ENCODE results near the gene WEE1. TPM values are rescaled to one million over a fixed set of nuclear protein-coding genes. Genes with fewer than 3 reads are reported as not detected.
"Not testable (repeated sequence)": the region's sequence is repeated elsewhere in the genome, so short reads cannot be mapped to it uniquely, and the experiment has no call there.

WEE1 gene
- total RNA-seq, 2 experiments from 2014 or later, result 76.8 to 83.3 TPM

GRCh38 chr11:9622353-9622752 is 48.9 kb downstream of the WEE1 start:
- H3K27ac Mint-ChIP-seq; ATAC-seq; CTCF ChIA-PET; H3K9me3 Mint-ChIP-seq (ENCODE audit: low read depth); H3K36me3 Mint-ChIP-seq; H3K4me1 Mint-ChIP-seq; H3K4me3 Mint-ChIP-seq; DNase-seq: not testable (repeated sequence)
- H3K27me3 Mint-ChIP-seq, result peaks cover 26% of the 10 kb centered on the region

- H3K36me3 Mint-ChIP-seq; DNase-seq; CTCF ChIA-PET; ATAC-seq; H3K9me3 Mint-ChIP-seq (ENCODE audit: low read depth); H3K4me3 Mint-ChIP-seq; H3K27ac Mint-ChIP-seq; H3K4me1 Mint-ChIP-seq: not testable (repeated sequence)
- peaks cover 27% of the 10 kb centered on the region for H3K27me3 Mint-ChIP-seq
Measured at GRCh38 chr11:9623053-9623452, 49.6 kb downstream of the WEE1 start.

- no peaks in the 10 kb centered on the region for H3K4me1 Mint-ChIP-seq
- no peak overlapping the region for H3K4me3 Mint-ChIP-seq
- H3K27ac Mint-ChIP-seq, result no peak overlapping the region
- CTCF ChIA-PET, result no interaction called here
- no peaks in the 10 kb centered on the region for H3K36me3 Mint-ChIP-seq
- no peak for DNase-seq
- peaks cover 31% of the 10 kb centered on the region for H3K27me3 Mint-ChIP-seq
- H3K9me3 Mint-ChIP-seq (ENCODE audit: low read depth), result no peaks in the 10 kb centered on the region
- ATAC-seq, result no peak
Measured at GRCh38 chr11:9624448-9624847, 51.0 kb downstream of the WEE1 start.

GRCh38 chr11:9625162-9625561 is 51.7 kb downstream of the WEE1 start:
- H3K9me3 Mint-ChIP-seq (ENCODE audit: low read depth), result no peaks in the 10 kb centered on the region
- H3K36me3 Mint-ChIP-seq, result no peaks in the 10 kb centered on the region
- ATAC-seq (no peak), DNase-seq (no peak)
- H3K27me3 Mint-ChIP-seq, result peaks cover 32% of the 10 kb centered on the region
- H3K4me3 Mint-ChIP-seq, result no peak overlapping the region
- CTCF ChIA-PET, result no interaction called here
- H3K4me1 Mint-ChIP-seq, result no peaks in the 10 kb centered on the region
- no peak overlapping the region for H3K27ac Mint-ChIP-seq

GRCh38 chr11:9625728-9626127 is 52.3 kb downstream of the WEE1 start:
- no peaks in the 10 kb centered on the region for H3K36me3 Mint-ChIP-seq
- H3K4me3 Mint-ChIP-seq, result no peak overlapping the region
- H3K9me3 Mint-ChIP-seq (ENCODE audit: low read depth), result no peaks in the 10 kb centered on the region
- CTCF ChIA-PET, result no interaction called here
- H3K4me1 Mint-ChIP-seq, result no peaks in the 10 kb centered on the region
- ATAC-seq (no peak), DNase-seq (no peak)
- H3K27me3 Mint-ChIP-seq, result peaks cover 32% of the 10 kb centered on the region
- H3K27ac Mint-ChIP-seq, result no peak overlapping the region

- Mint-ChIP-seq H3K4me3 (no peak overlapping the region), H3K27me3 (peaks cover 32% of the 10 kb centered on the region), H3K4me1 (no peaks in the 10 kb centered on the region), H3K36me3 (no peaks in the 10 kb centered on the region), H3K9me3 (ENCODE audit: low read depth) (no peaks in the 10 kb centered on the region), H3K27ac (no peak overlapping the region)
- CTCF ChIA-PET, result no interaction called here
- no peak for DNase-seq
- ATAC-seq, result no peak
Measured at GRCh38 chr11:9626496-9627394, 53.3 kb downstream of the WEE1 start.

- Mint-ChIP-seq H3K36me3 (no peaks in the 10 kb centered on the region), H3K27ac (no peak overlapping the region), H3K27me3 (peaks cover 31% of the 10 kb centered on the region), H3K9me3 (ENCODE audit: low read depth) (peaks cover 2% of the 10 kb centered on the region), H3K4me1 (no peaks in the 10 kb centered on the region), H3K4me3 (no peak overlapping the region)
- ATAC-seq, result no peak
- CTCF ChIA-PET, result interaction anchor here (1.3 kb wide), 1 partner anchor 16 kb away, joined by 4 read pairs; no protein-coding TSS in a partner anchor
- DNase-seq, result no peak
Measured at GRCh38 chr11:9629064-9629463, 55.6 kb downstream of the WEE1 start.

GRCh38 chr11:9633679-9634078 is 60.2 kb downstream of the WEE1 start:
- H3K27ac Mint-ChIP-seq, result no peak overlapping the region
- CTCF ChIA-PET, result interaction anchor here (1.4 kb wide), 1 partner anchor 127 kb away, joined by 5 read pairs; no protein-coding TSS in a partner anchor
- ATAC-seq (no peak), DNase-seq (no peak)
- H3K4me3 Mint-ChIP-seq, result no peak overlapping the region
- H3K9me3 Mint-ChIP-seq (ENCODE audit: low read depth), result peaks cover 2% of the 10 kb centered on the region
- H3K27me3 Mint-ChIP-seq, result peaks cover 4% of the 10 kb centered on the region
- H3K36me3 Mint-ChIP-seq, result no peaks in the 10 kb centered on the region
- no peaks in the 10 kb centered on the region for H3K4me1 Mint-ChIP-seq

GRCh38 chr11:9636691-9637090 is 63.2 kb downstream of the WEE1 start:
- Mint-ChIP-seq H3K4me1 (no peaks in the 10 kb centered on the region), H3K27ac (no peak overlapping the region), H3K9me3 (ENCODE audit: low read depth) (peaks cover 2% of the 10 kb centered on the region), H3K27me3 (no peaks in the 10 kb centered on the region), H3K4me3 (no peak overlapping the region), H3K36me3 (no peaks in the 10 kb centered on the region)
- no peak for ATAC-seq
- CTCF ChIA-PET, result interaction anchor here (0.5 to 2.0 kb wide), 2 partner anchors 23 to 39 kb away, joined by 3 to 5 read pairs; no protein-coding TSS in a partner anchor
- DNase-seq, result no peak

GRCh38 chr11:9639099-9639498 is 65.6 kb downstream of the WEE1 start:
- no peaks in the 10 kb centered on the region for H3K4me1 Mint-ChIP-seq
- no peak overlapping the region for H3K4me3 Mint-ChIP-seq
- H3K9me3 Mint-ChIP-seq (ENCODE audit: low read depth), result no peaks in the 10 kb centered on the region
- no peak overlapping the region for H3K27ac Mint-ChIP-seq
- no peak for DNase-seq
- no peaks in the 10 kb centered on the region for H3K27me3 Mint-ChIP-seq
- no peaks in the 10 kb centered on the region for H3K36me3 Mint-ChIP-seq
- CTCF ChIA-PET, result interaction anchor here (1.3 to 1.6 kb wide), 2 partner anchors 8 to 109 kb away, joined by 3 to 5 read pairs; no protein-coding TSS in a partner anchor
- no peak for ATAC-seq

Other genes with a start within 250 kb of the WEE1 start
- 100 to 1,000 TPM in 1 of 2 experiments, 10 to 100 TPM in 1; 98.5 to 121 TPM for gene IPO7, start 189.0 kb upstream of the WEE1 start, total RNA-seq
- gene ZNF143, start 112.7 kb upstream of the WEE1 start, total RNA-seq, result 10 to 100 TPM; 39.5 to 44.2 TPM
- 10 to 100 TPM in 1 of 2 experiments, 1 to 10 TPM in 1; 7.9 to 10.1 TPM for gene SWAP70, start 90.4 kb downstream of the WEE1 start, total RNA-seq